ENCODE data around the gene MYO16. TPM values are rescaled to one million over a fixed set of nuclear protein-coding genes. Genes with fewer than 3 reads are reported as not detected.
A peak's percentile ranks its signal among the peaks of the same experiment; 100 is the strongest.

MYO16 gene
- total RNA-seq, 1 donor from 2014 or later = 22.0 TPM

DNA sequence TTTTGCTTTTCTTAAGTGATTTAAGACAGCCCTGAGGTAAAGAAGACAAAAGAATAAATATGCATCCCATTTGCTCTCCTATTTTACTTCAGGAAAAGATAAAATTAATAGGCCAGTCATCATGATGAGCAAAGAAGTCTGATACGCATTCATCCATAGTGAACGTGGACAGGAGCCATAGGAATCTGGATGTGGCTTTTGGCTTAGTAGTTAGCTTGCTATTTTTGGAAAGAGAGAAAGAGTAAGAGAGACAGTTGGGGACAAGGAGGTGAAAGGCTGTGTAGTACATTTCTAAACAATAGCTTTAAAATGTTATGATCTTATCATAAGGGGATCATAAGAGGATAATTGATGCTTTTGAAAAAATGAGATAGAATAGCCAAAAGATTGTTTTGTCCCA lies 611.7 kb downstream of the MYO16 start:
- Mint-ChIP-seq H3K36me3 (ENCODE audit: unreplicated experiment) (no peaks in the 10 kb centered on the region), H3K27me3 (ENCODE audit: unreplicated experiment) (peaks cover 3% of the 10 kb centered on the region), H3K27ac (ENCODE audit: unreplicated experiment) (no peak overlapping the region), H3K4me3 (ENCODE audit: unreplicated experiment) (no peak overlapping the region), H3K9me3 (ENCODE audit: unreplicated experiment) (no peaks in the 10 kb centered on the region), H3K4me1 (ENCODE audit: low read depth, unreplicated experiment) (peaks cover 8% of the 10 kb centered on the region)
- no peak for DNase-seq
- TF ChIP-seq, protein P1, sequence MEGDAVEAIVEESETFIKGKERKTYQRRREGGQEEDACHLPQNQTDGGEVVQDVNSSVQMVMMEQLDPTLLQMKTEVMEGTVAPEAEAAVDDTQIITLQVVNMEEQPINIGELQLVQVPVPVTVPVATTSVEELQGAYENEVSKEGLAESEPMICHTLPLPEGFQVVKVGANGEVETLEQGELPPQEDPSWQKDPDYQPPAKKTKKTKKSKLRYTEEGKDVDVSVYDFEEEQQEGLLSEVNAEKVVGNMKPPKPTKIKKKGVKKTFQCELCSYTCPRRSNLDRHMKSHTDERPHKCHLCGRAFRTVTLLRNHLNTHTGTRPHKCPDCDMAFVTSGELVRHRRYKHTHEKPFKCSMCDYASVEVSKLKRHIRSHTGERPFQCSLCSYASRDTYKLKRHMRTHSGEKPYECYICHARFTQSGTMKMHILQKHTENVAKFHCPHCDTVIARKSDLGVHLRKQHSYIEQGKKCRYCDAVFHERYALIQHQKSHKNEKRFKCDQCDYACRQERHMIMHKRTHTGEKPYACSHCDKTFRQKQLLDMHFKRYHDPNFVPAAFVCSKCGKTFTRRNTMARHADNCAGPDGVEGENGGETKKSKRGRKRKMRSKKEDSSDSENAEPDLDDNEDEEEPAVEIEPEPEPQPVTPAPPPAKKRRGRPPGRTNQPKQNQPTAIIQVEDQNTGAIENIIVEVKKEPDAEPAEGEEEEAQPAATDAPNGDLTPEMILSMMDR (IDR thresholded peaks at IDR 0.05; ENCODE audit: partially characterized antibody, unreplicated experiment) = no peak

DNA sequence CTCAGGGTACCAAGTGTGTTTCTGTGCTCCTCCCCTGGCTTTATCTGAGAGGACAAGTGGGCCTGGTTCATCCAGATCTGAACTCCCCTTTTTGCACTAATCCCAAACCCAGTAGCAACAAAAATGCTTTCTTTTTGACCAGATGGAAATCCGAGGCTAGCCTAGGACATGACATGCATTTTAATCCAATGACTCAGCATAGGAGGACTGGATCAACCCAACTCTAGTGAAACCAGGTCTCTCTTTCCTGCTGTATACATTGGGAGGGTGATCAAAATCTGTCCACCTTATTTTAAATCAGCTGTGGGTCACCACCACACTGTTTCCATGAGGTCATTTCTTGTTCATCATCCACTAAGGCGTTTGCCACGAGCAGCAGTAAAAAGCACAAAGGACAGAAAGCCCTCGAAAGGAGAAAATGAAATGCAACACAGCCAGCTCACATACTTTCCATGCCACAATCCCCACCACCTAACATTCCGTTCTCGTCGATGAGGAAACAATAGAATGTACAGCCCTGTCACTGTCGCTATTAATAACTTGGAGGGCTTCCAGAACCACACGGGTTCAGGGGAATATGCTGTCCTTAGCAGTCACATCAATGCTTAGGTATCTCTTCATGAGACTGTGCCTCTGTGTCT lies 614.0 kb downstream of the MYO16 start:
- Mint-ChIP-seq H3K4me1 (ENCODE audit: low read depth, unreplicated experiment) (peaks cover 8% of the 10 kb centered on the region), H3K27ac (ENCODE audit: unreplicated experiment) (no peak overlapping the region), H3K9me3 (ENCODE audit: unreplicated experiment) (peaks cover 2% of the 10 kb centered on the region), H3K4me3 (ENCODE audit: unreplicated experiment) (no peak overlapping the region), H3K36me3 (ENCODE audit: unreplicated experiment) (peaks cover 4% of the 10 kb centered on the region), H3K27me3 (ENCODE audit: unreplicated experiment) (peaks cover 3% of the 10 kb centered on the region)
- TF ChIP-seq, protein P1 (IDR thresholded peaks at IDR 0.05; ENCODE audit: partially characterized antibody, unreplicated experiment) = no peak
- no peak for DNase-seq

DNA sequence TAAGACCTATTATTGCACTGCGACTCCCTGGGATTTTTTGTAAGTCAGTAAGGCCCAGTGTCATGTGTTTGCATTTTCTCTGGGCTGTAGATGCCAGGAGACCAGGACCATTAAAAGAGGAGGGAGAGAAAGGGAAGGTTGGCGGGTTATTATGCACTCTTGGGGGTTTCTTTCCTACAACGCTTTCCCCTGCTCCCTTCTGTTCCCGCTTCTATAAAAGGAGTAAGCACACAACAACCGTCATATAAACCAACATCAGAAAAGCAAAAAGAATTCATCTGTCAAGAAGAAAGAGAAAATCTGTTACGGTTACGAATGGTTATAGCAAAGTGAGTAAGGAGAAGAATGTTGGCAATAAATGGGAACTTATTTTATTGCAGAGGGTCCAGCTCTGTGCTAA lies 615.2 kb downstream of the MYO16 start:
- H3K36me3 Mint-ChIP-seq (ENCODE audit: unreplicated experiment) = peaks cover 4% of the 10 kb centered on the region
- H3K9me3 Mint-ChIP-seq (ENCODE audit: unreplicated experiment) = peaks cover 2% of the 10 kb centered on the region
- peak overlapping the region; percentile 7 for H3K27ac Mint-ChIP-seq (ENCODE audit: unreplicated experiment)
- TF ChIP-seq, protein P1 (IDR thresholded peaks at IDR 0.05; ENCODE audit: partially characterized antibody, unreplicated experiment) = no peak
- H3K4me3 Mint-ChIP-seq (ENCODE audit: unreplicated experiment) = no peak overlapping the region
- no peak for DNase-seq
- peaks cover 8% of the 10 kb centered on the region for H3K4me1 Mint-ChIP-seq (ENCODE audit: low read depth, unreplicated experiment)
- H3K27me3 Mint-ChIP-seq (ENCODE audit: unreplicated experiment) = peaks cover 3% of the 10 kb centered on the region

DNA sequence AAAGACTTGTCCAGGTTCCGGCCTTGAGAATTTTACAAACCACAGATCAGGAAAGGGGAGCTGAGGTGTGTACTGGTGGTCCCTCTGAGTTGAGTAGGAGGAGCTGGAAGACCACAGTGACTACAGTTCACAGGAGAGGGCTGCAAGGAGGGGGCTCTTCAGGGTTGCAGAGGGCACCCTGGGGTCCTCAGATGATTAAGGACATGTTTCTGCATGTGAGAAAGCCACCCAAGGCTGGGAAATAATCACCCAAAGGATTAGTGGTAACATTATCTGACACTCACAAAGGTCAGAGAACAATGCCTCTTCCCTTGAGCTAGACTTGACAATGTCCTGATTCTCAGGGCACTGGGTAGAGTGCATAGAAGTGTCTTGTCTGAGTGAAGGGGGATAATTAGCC lies 616.6 kb downstream of the MYO16 start:
- no peak for DNase-seq
- no peak overlapping the region for H3K27ac Mint-ChIP-seq (ENCODE audit: unreplicated experiment)
- peaks cover 2% of the 10 kb centered on the region for H3K9me3 Mint-ChIP-seq (ENCODE audit: unreplicated experiment)
- peaks cover 8% of the 10 kb centered on the region for H3K4me1 Mint-ChIP-seq (ENCODE audit: low read depth, unreplicated experiment)
- H3K4me3 Mint-ChIP-seq (ENCODE audit: unreplicated experiment) = no peak overlapping the region
- H3K27me3 Mint-ChIP-seq (ENCODE audit: unreplicated experiment) = peaks cover 3% of the 10 kb centered on the region
- TF ChIP-seq, protein P1 (IDR thresholded peaks at IDR 0.05; ENCODE audit: partially characterized antibody, unreplicated experiment) = no peak
- peaks cover 4% of the 10 kb centered on the region for H3K36me3 Mint-ChIP-seq (ENCODE audit: unreplicated experiment)

DNA sequence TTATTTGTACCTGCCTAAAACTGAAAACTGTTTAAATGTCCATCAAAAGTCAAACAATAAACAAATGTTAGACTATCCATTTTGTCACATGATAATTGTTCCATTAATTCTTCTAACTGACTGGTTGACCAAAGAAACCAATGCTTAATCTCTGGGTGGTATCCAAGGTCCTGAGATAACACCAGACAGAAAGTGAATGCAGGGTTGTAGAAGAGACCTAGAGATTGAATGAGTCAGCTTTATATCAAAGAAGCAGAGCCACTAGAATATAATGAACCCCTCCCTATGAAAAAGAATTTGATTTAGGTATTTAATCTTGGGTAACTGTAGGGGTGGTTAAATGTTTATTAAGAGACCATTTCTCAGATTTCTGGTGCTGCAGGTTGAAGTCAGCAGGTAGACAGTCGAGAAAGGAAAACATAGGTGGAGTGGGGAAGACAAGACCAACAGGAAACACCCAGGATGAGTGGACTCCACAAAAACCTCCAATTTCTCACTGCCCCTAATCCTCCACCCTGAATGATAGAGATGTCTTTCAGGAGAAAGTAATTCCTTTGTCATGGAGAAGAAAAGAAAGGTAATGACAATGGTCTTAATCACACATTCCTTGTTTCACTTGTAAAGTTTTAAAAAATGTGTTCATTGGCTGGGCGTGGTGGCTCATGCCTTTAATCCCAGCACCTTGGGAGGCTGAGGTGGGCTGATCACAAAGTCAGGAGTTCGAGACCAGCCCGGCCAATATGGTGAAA lies 620.5 kb downstream of the MYO16 start:
- Mint-ChIP-seq H3K36me3 (ENCODE audit: unreplicated experiment) (peaks cover 4% of the 10 kb centered on the region), H3K4me1 (ENCODE audit: low read depth, unreplicated experiment) (no peaks in the 10 kb centered on the region), H3K27me3 (ENCODE audit: unreplicated experiment) (no peaks in the 10 kb centered on the region), H3K27ac (ENCODE audit: unreplicated experiment) (no peak overlapping the region), H3K9me3 (ENCODE audit: unreplicated experiment) (peaks cover 4% of the 10 kb centered on the region), H3K4me3 (ENCODE audit: unreplicated experiment) (no peak overlapping the region)
- DNase-seq = no peak
- TF ChIP-seq, protein P1 (IDR thresholded peaks at IDR 0.05; ENCODE audit: partially characterized antibody, unreplicated experiment) = no peak
